ENCODE results near the gene GTPBP2.

Gene GTPBP2

DNA sequence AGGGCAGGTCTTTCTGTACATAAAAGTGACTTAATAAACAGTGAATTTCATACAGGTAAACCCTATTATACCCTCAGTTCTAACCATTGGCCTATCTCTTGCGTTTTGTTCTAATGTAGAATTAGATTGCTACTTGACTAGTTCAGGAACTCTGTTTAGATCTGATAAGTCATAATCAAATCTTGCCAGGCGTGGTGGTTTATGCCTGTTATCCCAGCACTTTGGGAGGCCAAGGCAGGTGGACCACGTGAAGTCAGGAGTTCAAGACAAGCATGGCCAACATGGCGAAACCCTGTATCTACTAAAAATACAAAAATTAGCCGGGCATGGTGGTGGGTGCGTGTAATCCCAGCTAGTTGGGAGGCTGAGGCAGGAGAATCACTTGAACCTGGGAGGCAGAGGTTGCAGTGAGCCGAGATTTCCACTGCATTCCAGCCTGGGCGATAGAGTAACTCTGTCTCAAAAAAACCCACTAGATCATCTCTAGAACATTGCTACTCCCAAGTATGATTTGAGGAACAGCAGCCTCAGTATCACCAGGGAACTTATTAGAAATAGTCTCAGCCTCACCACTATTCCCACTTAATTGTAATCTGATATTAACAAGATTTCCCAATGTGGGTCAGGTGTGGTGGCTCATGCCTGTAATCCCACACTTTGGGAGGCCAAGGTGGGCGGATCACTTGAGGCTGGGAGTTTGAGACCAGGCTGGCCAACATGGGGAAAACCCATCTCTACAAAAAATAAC lies 12.2 kb downstream of the GTPBP2 start:
- Histone ChIP-seq H3K4me3 (replicated peaks; ENCODE audit: insufficient read depth, low read length) (no peak overlapping the region), H3K27me3 (ENCODE audit: insufficient read depth, poor library complexity, severe bottlenecking) (no peaks in the 10 kb centered on the region), H3K27ac (replicated peaks) (no peak overlapping the region)
- no peak for DNase-seq (ENCODE audit: low read depth in 1 of 2, low spot score in 1 of 2)
- no peak for TF ChIP-seq POLR2AphosphoS5 (IDR thresholded peaks at IDR 0.05; ENCODE audit: low read depth)
- no peak for TF ChIP-seq SPI1 (IDR thresholded peaks at IDR 0.05; ENCODE audit: borderline replicate concordance, low read depth)
- TF ChIP-seq, protein P1, sequence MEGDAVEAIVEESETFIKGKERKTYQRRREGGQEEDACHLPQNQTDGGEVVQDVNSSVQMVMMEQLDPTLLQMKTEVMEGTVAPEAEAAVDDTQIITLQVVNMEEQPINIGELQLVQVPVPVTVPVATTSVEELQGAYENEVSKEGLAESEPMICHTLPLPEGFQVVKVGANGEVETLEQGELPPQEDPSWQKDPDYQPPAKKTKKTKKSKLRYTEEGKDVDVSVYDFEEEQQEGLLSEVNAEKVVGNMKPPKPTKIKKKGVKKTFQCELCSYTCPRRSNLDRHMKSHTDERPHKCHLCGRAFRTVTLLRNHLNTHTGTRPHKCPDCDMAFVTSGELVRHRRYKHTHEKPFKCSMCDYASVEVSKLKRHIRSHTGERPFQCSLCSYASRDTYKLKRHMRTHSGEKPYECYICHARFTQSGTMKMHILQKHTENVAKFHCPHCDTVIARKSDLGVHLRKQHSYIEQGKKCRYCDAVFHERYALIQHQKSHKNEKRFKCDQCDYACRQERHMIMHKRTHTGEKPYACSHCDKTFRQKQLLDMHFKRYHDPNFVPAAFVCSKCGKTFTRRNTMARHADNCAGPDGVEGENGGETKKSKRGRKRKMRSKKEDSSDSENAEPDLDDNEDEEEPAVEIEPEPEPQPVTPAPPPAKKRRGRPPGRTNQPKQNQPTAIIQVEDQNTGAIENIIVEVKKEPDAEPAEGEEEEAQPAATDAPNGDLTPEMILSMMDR (IDR thresholded peaks at IDR 0.05; ENCODE audit: insufficient read depth, low read length), result no peak
- TF ChIP-seq, protein P2, sequence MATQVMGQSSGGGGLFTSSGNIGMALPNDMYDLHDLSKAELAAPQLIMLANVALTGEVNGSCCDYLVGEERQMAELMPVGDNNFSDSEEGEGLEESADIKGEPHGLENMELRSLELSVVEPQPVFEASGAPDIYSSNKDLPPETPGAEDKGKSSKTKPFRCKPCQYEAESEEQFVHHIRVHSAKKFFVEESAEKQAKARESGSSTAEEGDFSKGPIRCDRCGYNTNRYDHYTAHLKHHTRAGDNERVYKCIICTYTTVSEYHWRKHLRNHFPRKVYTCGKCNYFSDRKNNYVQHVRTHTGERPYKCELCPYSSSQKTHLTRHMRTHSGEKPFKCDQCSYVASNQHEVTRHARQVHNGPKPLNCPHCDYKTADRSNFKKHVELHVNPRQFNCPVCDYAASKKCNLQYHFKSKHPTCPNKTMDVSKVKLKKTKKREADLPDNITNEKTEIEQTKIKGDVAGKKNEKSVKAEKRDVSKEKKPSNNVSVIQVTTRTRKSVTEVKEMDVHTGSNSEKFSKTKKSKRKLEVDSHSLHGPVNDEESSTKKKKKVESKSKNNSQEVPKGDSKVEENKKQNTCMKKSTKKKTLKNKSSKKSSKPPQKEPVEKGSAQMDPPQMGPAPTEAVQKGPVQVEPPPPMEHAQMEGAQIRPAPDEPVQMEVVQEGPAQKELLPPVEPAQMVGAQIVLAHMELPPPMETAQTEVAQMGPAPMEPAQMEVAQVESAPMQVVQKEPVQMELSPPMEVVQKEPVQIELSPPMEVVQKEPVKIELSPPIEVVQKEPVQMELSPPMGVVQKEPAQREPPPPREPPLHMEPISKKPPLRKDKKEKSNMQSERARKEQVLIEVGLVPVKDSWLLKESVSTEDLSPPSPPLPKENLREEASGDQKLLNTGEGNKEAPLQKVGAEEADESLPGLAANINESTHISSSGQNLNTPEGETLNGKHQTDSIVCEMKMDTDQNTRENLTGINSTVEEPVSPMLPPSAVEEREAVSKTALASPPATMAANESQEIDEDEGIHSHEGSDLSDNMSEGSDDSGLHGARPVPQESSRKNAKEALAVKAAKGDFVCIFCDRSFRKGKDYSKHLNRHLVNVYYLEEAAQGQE (IDR thresholded peaks at IDR 0.05; ENCODE audit: insufficient replicate concordance, low read depth), result no peak
- TF ChIP-seq GABPA (IDR thresholded peaks at IDR 0.05; ENCODE audit: low read depth), result no peak

DNA sequence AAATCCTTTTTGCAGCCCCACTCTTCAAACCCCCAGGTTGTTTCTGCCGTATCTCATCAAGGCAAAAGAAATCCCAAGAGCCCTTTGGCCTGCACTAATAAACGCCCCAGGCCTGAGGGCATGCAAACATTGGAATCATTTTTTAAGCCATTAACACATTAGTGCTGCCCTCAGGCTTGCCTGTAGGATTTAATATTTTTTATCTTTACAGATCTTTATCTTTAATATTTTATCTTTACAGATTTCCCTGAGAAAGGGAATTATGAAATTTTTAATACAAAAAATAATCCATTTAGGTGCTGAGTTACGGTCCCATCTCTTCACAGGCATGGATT lies 14.7 kb downstream of the GTPBP2 start:
- Histone ChIP-seq H3K27ac (replicated peaks) (no peak overlapping the region), H3K4me3 (replicated peaks; ENCODE audit: insufficient read depth, low read length) (no peak overlapping the region), H3K27me3 (ENCODE audit: insufficient read depth, poor library complexity, severe bottlenecking) (no peaks in the 10 kb centered on the region)
- no peak for DNase-seq (ENCODE audit: low read depth in 1 of 2, low spot score in 1 of 2)
- TF ChIP-seq POLR2AphosphoS5 (IDR thresholded peaks at IDR 0.05; ENCODE audit: low read depth), result no peak
- TF ChIP-seq SPI1 (IDR thresholded peaks at IDR 0.05; ENCODE audit: borderline replicate concordance, low read depth), result no peak
- TF ChIP-seq, protein P2 (IDR thresholded peaks at IDR 0.05; ENCODE audit: insufficient replicate concordance, low read depth), result no peak
- TF ChIP-seq GABPA (IDR thresholded peaks at IDR 0.05; ENCODE audit: low read depth), result no peak
- TF ChIP-seq, protein P1 (IDR thresholded peaks at IDR 0.05; ENCODE audit: insufficient read depth, low read length), result no peak

DNA sequence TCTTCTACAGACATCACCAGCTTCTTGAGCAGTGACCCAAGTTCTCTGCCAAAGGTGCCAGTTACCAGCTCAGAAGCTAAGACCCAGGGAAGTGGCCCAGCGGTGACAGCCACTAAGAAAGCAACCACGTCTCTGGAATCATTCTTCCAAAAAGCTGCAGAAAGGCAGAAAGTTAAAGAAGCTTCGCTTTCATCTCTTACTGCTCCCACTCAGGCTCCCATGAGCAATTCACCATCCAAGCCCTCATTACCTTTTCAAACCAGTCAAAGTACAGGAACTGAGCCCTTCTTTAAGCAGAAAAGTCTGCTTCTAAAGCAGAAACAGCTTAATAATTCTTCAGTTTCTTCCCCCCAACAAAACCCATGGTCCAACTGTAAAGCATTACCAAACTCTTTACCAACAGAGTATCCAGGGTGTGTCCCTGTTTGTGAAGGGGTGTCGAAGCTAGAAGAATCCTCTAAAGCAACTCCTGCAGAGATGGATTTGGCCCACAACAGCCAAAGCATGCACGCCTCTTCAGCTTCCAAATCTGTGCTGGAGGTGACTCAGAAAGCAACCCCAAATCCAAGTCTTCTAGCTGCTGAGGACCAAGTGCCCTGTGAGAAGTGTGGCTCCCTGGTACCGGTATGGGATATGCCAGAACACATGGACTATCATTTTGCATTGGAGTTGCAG lies 15.2 kb downstream of the GTPBP2 start:
- DNase-seq (ENCODE audit: low read depth in 1 of 2, low spot score in 1 of 2), result no peak
- Histone ChIP-seq H3K27ac (replicated peaks) (no peak overlapping the region), H3K4me3 (replicated peaks; ENCODE audit: insufficient read depth, low read length) (no peak overlapping the region), H3K27me3 (ENCODE audit: insufficient read depth, poor library complexity, severe bottlenecking) (no peaks in the 10 kb centered on the region)
- TF ChIP-seq, protein P1 (IDR thresholded peaks at IDR 0.05; ENCODE audit: insufficient read depth, low read length), result no peak
- TF ChIP-seq POLR2AphosphoS5 (IDR thresholded peaks at IDR 0.05; ENCODE audit: low read depth) (no peak), GABPA (IDR thresholded peaks at IDR 0.05; ENCODE audit: low read depth) (no peak), SPI1 (IDR thresholded peaks at IDR 0.05; ENCODE audit: borderline replicate concordance, low read depth) (no peak)
- TF ChIP-seq, protein P2 (IDR thresholded peaks at IDR 0.05; ENCODE audit: insufficient replicate concordance, low read depth), result no peak

Data from HL-60 (cell line).